Activated CD4-positive, CD25-positive, alpha-beta regulatory T cell (primary cell): ENCODE results near the gene RSPH9.
"Not testable (repeated sequence)": the region's sequence is repeated elsewhere in the genome, so short reads cannot be mapped to it uniquely, and the experiment has no call there.

Experiments used
- DNase-seq, 4 experiments: peaks; one replicate each; lab custom pipeline; 2025; lab: John Stamatoyannopoulos, UW

Gene RSPH9

GRCh38 chr6:43687079-43687436, 42.2 kb downstream of the RSPH9 start:
- no peak for DNase-seq

GRCh38 chr6:43687437-43688347, 42.9 kb downstream of the RSPH9 start, which contains the start of gene MRPS18A:
TSS of gene MRPS18A (minus strand) at chr6:43687791. CDS start at chr6:43687779, 12 bp downstream.
- peak; percentile 54 to 66 (median 62) for DNase-seq

GRCh38 chr6:43689421-43689820, 44.6 kb downstream of the RSPH9 start:
- DNase-seq, result no peak

GRCh38 chr6:43695215-43695966, 50.6 kb downstream of the RSPH9 start:
- no peak for DNase-seq

- no peak for DNase-seq
Observed at GRCh38 chr6:43695967-43696291, 51.1 kb downstream of the RSPH9 start.

GRCh38 chr6:43697421-43697820, 52.6 kb downstream of the RSPH9 start:
- no peak for DNase-seq

- DNase-seq, result no peak
Observed at GRCh38 chr6:43698584-43699349, 53.9 kb downstream of the RSPH9 start.

- DNase-seq, result no peak
Observed at GRCh38 chr6:43699564-43700186, 54.8 kb downstream of the RSPH9 start.

GRCh38 chr6:43700939-43701560, 56.2 kb downstream of the RSPH9 start:
- not testable (repeated sequence) for DNase-seq

- DNase-seq, result no peak
Observed at GRCh38 chr6:43702171-43702533, 57.3 kb downstream of the RSPH9 start.

GRCh38 chr6:43702534-43703440, 58.0 kb downstream of the RSPH9 start:
- DNase-seq, result no peak

GRCh38 chr6:43703512-43704429, 58.9 kb downstream of the RSPH9 start:
- DNase-seq, result no peak

- DNase-seq, result no peak
Observed at GRCh38 chr6:43705996-43706395, 61.2 kb downstream of the RSPH9 start.

GRCh38 chr6:43706788-43707187, 62.0 kb downstream of the RSPH9 start:
- DNase-seq, result no peak

GRCh38 chr6:43707269-43707668, 62.4 kb downstream of the RSPH9 start:
- DNase-seq, result no peak

- DNase-seq, result no peak
Observed at GRCh38 chr6:43707767-43708166, 62.9 kb downstream of the RSPH9 start.

- DNase-seq, result no peak
Observed at GRCh38 chr6:43708860-43709653, 64.2 kb downstream of the RSPH9 start.

- no peak for DNase-seq
Observed at GRCh38 chr6:43709654-43710303, 64.9 kb downstream of the RSPH9 start.
